Esophagus squamous epithelium (tissue), 5 donors: Measurements from ENCODE around the gene FAM186B. TPM values are rescaled to one million over a fixed set of nuclear protein-coding genes. Genes with fewer than 3 reads are reported as not detected.

ENCODE experiments used
- DNase-seq: peaks from one replicate; lab custom pipeline; 2025; lab: John Stamatoyannopoulos, UW
- H3K27ac ChIP-seq, 4 donors: fragments of 200-600 bp; sonication (generic); one replicate each; pipeline ENCODE4 v1.5.1; 2016 to 2019; ENCODE audit warnings: mild to moderate bottlenecking in 1 of 4
- H3K27me3 ChIP-seq, 4 donors: fragments of 200-600 bp; sonication (generic); 1 replicate in 3 of 4; 2 replicates in 1 of 4; pipeline versions ENCODE4 v1.5.1 to v1.6.0; 2017 to 2021; ENCODE audit warnings: antibody characterized with exemption in 1 of 4
- H3K36me3 ChIP-seq, 3 donors: fragments of 200-600 bp; sonication (generic); one replicate each; pipeline ENCODE4 v1.5.1; 2016 to 2019
- H3K4me1 ChIP-seq, 3 donors: fragments of 200-600 bp; sonication (generic); one replicate each; pipeline ENCODE4 v1.5.1; 2017 to 2019
- H3K4me3 ChIP-seq, 4 donors: fragments of 200-600 bp; sonication (generic); 1 replicate in 3 of 4; 2 replicates in 1 of 4; pipeline ENCODE4 v1.5.1; 2016 to 2019; ENCODE audit warnings: mild to moderate bottlenecking in 2 of 4, moderate library complexity in 1 of 4
- H3K9me3 ChIP-seq, 3 donors: fragments of 200-600 bp; sonication (generic); one replicate each; pipeline ENCODE4 v1.5.1; 2016 to 2019
- POLR2A ChIP-seq, 4 donors: fragments of 450-650 bp; IDR thresholded peaks; one replicate each; pipeline ENCODE4 v1.6.1; 2017; ENCODE audit warnings: antibody characterized with exemption in 4 of 4, mild to moderate bottlenecking in 4 of 4, moderate library complexity in 3 of 4
- whole genome bisulfite sequencing, 2 donors: methylation state at CpG; one replicate each; pipeline ENCODE4 v1.1.5; 2018; 5-methylcytosine and 5-hydroxymethylcytosine counted together
- intact Hi-C: fragments of 100-400 bp; cut with DNase I; formaldehyde crosslinking; loops from one replicate; pipeline ENCODE4 v1.15.0; 2022
- total RNA-seq, 4 donors: library from RNA; depleted of rRNA; stranded (reverse); fragments of >200 nt; gene quantifications; one replicate each; pipeline ENCODE4 v1.1.0, GENCODE V29; 2016
- TF ChIP-seq, protein P1 (sequence below), 6 experiments: fragments of 450-650 bp in 4 of 6; fragments of 200-600 bp in 2 of 6; sonication (generic) in 2 of 6; IDR thresholded peaks; one replicate each; pipeline ENCODE4 v1.5.1; 2016 to 2019; ENCODE audit warnings: antibody characterized with exemption in 6 of 6, mild to moderate bottlenecking in 4 of 6, moderate library complexity in 4 of 6
- donor health status: DM: yes; HTN: yes; CAD: no.

FAM186B gene
- total RNA-seq, 4 donors from 2014 or later: 0.19 to 1.1 TPM; not detected in 2

DNA sequence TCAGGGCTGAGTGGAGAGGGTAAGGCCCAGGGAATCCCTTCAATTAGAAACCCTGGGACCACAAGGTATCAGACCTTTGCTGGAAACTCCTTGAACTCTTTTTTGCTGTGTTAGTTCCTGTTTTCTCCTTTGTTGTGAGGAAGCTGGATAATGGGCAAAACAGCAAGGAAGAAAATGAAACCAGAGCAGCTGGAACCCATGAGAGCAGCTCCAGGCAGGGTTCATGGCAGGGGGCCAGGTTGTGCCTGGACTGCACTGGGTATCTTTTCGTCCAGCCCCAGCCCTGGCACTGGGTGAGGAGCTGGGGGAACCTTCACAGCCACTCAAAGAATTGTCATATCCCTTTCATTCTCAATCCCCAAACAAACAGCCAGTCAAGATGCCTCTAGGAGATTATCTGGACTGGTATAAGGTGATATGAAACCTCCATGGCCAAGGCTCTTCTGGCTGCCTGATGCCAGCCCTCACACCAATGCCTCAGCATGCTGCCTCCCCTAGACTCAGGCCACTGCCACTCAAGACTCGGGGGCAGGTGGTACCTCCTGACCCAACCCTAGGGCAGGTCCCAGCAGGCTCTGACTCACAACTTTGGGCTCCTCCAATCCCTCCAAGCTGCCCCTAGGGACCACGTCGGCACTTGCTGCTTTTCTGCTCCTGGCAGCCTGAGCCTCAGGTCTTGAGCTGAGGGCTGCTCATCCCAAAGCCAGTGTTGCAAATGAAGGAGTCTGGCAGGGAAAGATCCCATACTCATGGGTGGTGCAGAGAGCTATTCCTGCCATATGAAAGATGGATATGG lies 16.5 kb downstream of the FAM186B start:
- no peak for DNase-seq
- H3K27me3 ChIP-seq: no peaks in the 10 kb centered on the region
- no peaks in the 10 kb centered on the region for H3K9me3 ChIP-seq
- H3K4me3 ChIP-seq: no peak overlapping the region
- H3K27ac ChIP-seq: no peak overlapping the region
- intact Hi-C loops: no loop called here
- TF ChIP-seq POLR2A (IDR thresholded peaks at IDR 0.05): no peak
- TF ChIP-seq, protein P1, sequence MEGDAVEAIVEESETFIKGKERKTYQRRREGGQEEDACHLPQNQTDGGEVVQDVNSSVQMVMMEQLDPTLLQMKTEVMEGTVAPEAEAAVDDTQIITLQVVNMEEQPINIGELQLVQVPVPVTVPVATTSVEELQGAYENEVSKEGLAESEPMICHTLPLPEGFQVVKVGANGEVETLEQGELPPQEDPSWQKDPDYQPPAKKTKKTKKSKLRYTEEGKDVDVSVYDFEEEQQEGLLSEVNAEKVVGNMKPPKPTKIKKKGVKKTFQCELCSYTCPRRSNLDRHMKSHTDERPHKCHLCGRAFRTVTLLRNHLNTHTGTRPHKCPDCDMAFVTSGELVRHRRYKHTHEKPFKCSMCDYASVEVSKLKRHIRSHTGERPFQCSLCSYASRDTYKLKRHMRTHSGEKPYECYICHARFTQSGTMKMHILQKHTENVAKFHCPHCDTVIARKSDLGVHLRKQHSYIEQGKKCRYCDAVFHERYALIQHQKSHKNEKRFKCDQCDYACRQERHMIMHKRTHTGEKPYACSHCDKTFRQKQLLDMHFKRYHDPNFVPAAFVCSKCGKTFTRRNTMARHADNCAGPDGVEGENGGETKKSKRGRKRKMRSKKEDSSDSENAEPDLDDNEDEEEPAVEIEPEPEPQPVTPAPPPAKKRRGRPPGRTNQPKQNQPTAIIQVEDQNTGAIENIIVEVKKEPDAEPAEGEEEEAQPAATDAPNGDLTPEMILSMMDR (IDR thresholded peaks at IDR 0.05): no peak
- H3K36me3 ChIP-seq: peaks cover 0 to 36% (median 5%) of the 10 kb centered on the region in 3 donors
- 20 to 33% methylated on average over 1 of the region's 4 CpGs for WGBS, 2 donors
- peaks cover 0 to 10% (median 6%) of the 10 kb centered on the region in 3 donors for H3K4me1 ChIP-seq

DNA sequence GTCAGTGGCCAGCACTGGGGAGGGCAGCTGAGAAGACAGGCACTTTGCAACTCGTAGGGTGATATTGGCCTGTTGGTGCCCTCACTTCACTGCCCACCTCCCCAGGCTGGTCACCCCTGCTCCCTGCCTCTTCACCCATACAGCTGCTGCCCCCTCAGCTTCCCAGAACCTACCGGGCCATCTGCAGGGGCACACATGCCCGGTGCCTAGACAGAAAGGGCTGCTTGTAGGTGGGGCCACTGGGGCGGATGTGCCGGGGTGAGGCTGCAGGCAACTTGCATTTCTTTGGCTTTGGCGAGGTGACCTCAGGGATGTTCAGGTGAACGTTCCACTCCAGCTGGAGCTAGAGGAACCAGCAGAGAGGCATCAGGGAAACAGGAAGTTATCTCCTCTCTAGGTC lies 17.2 kb downstream of the FAM186B start:
- no peak overlapping the region for H3K4me3 ChIP-seq
- H3K27me3 ChIP-seq: no peaks in the 10 kb centered on the region
- intact Hi-C loops: no loop called here
- no peaks in the 10 kb centered on the region for H3K9me3 ChIP-seq
- H3K4me1 ChIP-seq: peaks cover 0 to 17% (median 6%) of the 10 kb centered on the region in 3 donors
- no peak overlapping the region for H3K27ac ChIP-seq
- no peak for TF ChIP-seq POLR2A (IDR thresholded peaks at IDR 0.05)
- TF ChIP-seq, protein P1 (IDR thresholded peaks at IDR 0.05): no peak
- H3K36me3 ChIP-seq: peaks cover 0 to 43% (median 5%) of the 10 kb centered on the region in 3 donors
- no peak for DNase-seq
- 62 to 67% methylated on average over 1 to 3 of the region's 7 CpGs for WGBS, 2 donors

DNA sequence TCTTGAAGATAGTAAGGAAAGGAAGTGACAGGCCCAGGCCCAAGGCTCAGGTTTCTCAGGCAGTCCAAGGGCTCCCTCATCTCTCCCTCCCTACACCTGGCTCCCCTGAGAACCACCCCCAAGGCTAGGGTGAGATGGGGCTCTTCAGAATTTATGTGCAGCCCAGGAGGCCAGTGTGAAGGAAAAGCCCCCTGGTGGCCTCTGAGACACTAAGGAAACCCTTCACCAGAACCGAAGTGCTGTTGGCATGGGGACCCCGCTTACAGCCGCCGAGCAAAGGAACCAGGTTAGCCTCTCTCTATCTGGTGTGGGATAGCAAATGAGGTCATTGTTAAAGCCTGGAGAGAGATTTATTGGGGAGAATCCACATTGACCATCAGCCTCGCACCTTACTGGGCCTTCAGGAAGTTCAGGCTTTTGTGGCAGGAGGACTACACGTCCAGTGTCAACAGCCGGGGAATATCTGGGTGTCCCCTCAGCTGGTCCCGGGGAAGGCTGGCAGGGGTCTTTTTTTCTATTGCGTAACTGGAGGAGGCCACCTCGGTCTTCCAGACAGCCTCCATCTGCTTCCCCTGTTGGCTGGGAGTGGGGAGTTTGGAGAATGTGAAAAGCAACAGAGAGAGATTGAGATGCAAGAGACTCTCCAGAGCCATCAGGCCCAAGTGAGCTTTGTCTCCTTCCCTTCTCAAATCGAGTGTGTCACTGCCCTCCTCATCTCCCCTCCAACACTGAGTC lies 18.1 kb downstream of the FAM186B start:
- TF ChIP-seq, protein P1 (IDR thresholded peaks at IDR 0.05): no peak
- no peak for TF ChIP-seq POLR2A (IDR thresholded peaks at IDR 0.05)
- no peaks in the 10 kb centered on the region for H3K9me3 ChIP-seq
- no peaks in the 10 kb centered on the region for H3K27me3 ChIP-seq
- WGBS, 2 donors: 85 to 88% methylated on average over 5 to 10 of the region's 11 CpGs
- no peak overlapping the region for H3K4me3 ChIP-seq
- DNase-seq: no peak
- peaks cover 0 to 22% (median 8%) of the 10 kb centered on the region in 3 donors for H3K4me1 ChIP-seq
- peaks cover 0 to 43% (median 5%) of the 10 kb centered on the region in 3 donors for H3K36me3 ChIP-seq
- intact Hi-C loops: no loop called here
- no peak overlapping the region for H3K27ac ChIP-seq

DNA sequence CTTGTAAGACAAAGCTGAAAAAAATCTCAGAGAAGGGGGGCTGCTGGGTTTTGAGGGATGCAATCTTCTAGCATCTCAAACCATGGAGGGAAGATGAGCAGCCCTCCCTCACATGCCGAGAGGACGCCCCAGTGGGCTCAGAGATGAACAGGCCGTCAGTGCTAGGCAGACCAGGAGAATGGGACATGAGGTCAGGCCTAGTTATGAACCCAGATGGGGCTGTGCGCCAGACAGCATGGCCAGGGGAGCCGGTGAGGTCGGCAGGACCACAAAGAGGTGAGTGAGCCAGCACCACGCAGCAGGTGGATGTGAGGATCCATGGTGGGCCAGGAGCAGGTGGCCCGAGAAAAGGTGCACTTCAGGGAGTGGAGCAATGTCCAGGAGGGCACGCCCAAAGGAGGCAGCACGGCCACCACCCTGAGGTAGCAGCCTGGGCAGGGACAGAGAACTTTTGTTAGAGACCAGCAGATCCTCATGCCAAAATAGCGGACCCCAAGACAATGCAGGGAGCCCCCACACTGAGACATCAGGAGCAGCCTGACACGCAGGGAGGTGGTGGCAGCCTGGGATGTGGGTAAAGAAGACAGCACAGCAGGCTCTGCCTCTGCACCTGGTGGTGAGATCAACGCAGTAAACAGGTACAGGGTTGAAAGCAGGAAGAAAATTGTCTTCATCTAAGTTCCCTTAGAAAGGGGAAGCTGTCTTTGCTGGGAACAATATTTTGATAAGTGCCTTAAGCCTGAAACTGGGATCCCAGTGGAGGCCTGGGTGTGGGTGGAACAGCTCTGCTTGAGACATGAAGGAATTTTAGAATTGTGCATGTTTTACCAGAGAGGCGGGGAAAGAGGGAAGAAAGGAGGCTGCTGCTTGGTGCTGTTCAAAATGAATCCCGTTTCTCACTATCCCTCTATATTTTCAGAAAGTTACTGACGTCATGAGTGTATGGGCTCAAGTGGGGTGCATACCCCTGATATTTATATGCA lies 19.7 kb downstream of the FAM186B start:
- Histone ChIP-seq H3K4me3 (no peak overlapping the region), H3K27me3 (no peaks in the 10 kb centered on the region), H3K9me3 (no peaks in the 10 kb centered on the region), H3K27ac (no peak overlapping the region), H3K36me3 (peaks cover 0 to 35% (median 5%) of the 10 kb centered on the region in 3 donors), H3K4me1 (peaks cover 0 to 27% (median 10%) of the 10 kb centered on the region in 3 donors)
- DNase-seq: no peak
- TF ChIP-seq, protein P1 (IDR thresholded peaks at IDR 0.05): no peak
- TF ChIP-seq POLR2A (IDR thresholded peaks at IDR 0.05): no peak
- 88 to 91% methylated on average over 13 to 16 of the region's 16 CpGs for WGBS, 2 donors
- intact Hi-C loops: no loop called here
